HG03025 (cell line): ENCODE measurements around the gene HMGB4.

Experiments
- ATAC-seq: cut with Tn5 transposase; IDR thresholded peaks from one replicate; pipeline ENCODE4 v1.9.1; 2021; ENCODE audit warnings: mild to moderate bottlenecking, moderate library complexity; ENCODE audit not compliant: unreplicated experiment, low FRiP score

The HMGB4 gene

GRCh38 chr1:33863779-33864178 lies at the start of gene HMGB4:
Gene HMGB4 (plus strand): TSS chr1:33864079. CDS start chr1:33864192, 113 bp downstream.
- no peak for ATAC-seq

- no peak for ATAC-seq
These were observed 49.7 kb upstream of the HMGB4 start for GRCh38 chr1:33814166-33814565.

GRCh38 chr1:33815061-33815460 lies 48.8 kb upstream of the HMGB4 start:
- no peak for ATAC-seq

- ATAC-seq, result no peak
These were observed 45.8 kb upstream of the HMGB4 start for GRCh38 chr1:33818071-33818470.

GRCh38 chr1:33819290-33819912 lies 44.5 kb upstream of the HMGB4 start:
- ATAC-seq, result no peak

- ATAC-seq, result no peak
These were observed 44.0 kb upstream of the HMGB4 start for GRCh38 chr1:33819913-33820311.

- ATAC-seq, result no peak
These were observed 43.1 kb upstream of the HMGB4 start for GRCh38 chr1:33820804-33821203.

- no peak for ATAC-seq
These were observed 42.6 kb upstream of the HMGB4 start for GRCh38 chr1:33821291-33821690.

- ATAC-seq, result no peak
These were observed 41.5 kb upstream of the HMGB4 start for GRCh38 chr1:33822396-33822795.

GRCh38 chr1:33823401-33823800 lies 40.5 kb upstream of the HMGB4 start:
- no peak for ATAC-seq

- ATAC-seq, result no peak
These were observed 40.0 kb upstream of the HMGB4 start for GRCh38 chr1:33823830-33824229.

- ATAC-seq, result no peak
These were observed 39.6 kb upstream of the HMGB4 start for GRCh38 chr1:33824321-33824720.

- ATAC-seq, result no peak
These were observed 38.9 kb upstream of the HMGB4 start for GRCh38 chr1:33824971-33825370.

- ATAC-seq, result no peak
These were observed 38.4 kb upstream of the HMGB4 start for GRCh38 chr1:33825506-33825905.

GRCh38 chr1:33826311-33826710 lies 37.6 kb upstream of the HMGB4 start:
- no peak for ATAC-seq

- no peak for ATAC-seq
These were observed 37.2 kb upstream of the HMGB4 start for GRCh38 chr1:33826711-33827110.

- ATAC-seq, result no peak
These were observed 35.8 kb upstream of the HMGB4 start for GRCh38 chr1:33828059-33828458.

GRCh38 chr1:33828654-33829053 lies 35.2 kb upstream of the HMGB4 start:
- no peak for ATAC-seq

- no peak for ATAC-seq
These were observed 27.0 kb upstream of the HMGB4 start for GRCh38 chr1:33836911-33837310.

- no peak for ATAC-seq
These were observed 26.2 kb upstream of the HMGB4 start for GRCh38 chr1:33837635-33838034.

GRCh38 chr1:33841494-33841893 lies 22.4 kb upstream of the HMGB4 start:
- no peak for ATAC-seq

GRCh38 chr1:33842348-33842747 lies 21.5 kb upstream of the HMGB4 start:
- ATAC-seq, result no peak

- ATAC-seq, result no peak
These were observed 19.7 kb upstream of the HMGB4 start for GRCh38 chr1:33844166-33844565.
